Activated CD4-positive, alpha-beta T cell treated with anti-CD3 and anti-CD28 coated beads for 36 hours (primary cell): ENCODE results near the gene SLC25A1. TPM values are rescaled to one million over a fixed set of nuclear protein-coding genes. Genes with fewer than 3 reads are reported as not detected.
"Not testable (repeated sequence)": the region's sequence is repeated elsewhere in the genome, so short reads cannot be mapped to it uniquely, and the experiment has no call there.

ENCODE experiments used
- ATAC-seq: fragments of 200-7000 bp; cut with Tn5 transposase; one replicate; pipeline ENCODE4 v1.10.0; 2021; ENCODE audit warnings: mild to moderate bottlenecking, moderate library complexity
- CTCF ChIA-PET: fragments of 350-600 bp; sonication (Branson Sonifier 250); formaldehyde crosslinking; loops from one replicate; lab custom pipeline; 2021; ENCODE audit warnings: antibody characterized with exemption; lab: Charles Lee
- POLR2A ChIA-PET: fragments of 350-600 bp; sonication (Branson Sonifier 250); formaldehyde crosslinking; loops from one replicate; lab custom pipeline; 2021; ENCODE audit warnings: antibody characterized with exemption, inconsistent platforms; lab: Charles Lee
- DNase-seq: peaks from one replicate; pipeline ENCODE4 v3.0.0-alpha.2; 2020
- H3K27ac Mint-ChIP-seq: one replicate; pipeline ENCODE4 v1.8.0; 2021; ENCODE audit warnings: mixed read lengths
- H3K27me3 Mint-ChIP-seq: one replicate; pipeline ENCODE4 v1.8.0; 2021; ENCODE audit warnings: mixed read lengths
- H3K36me3 Mint-ChIP-seq: one replicate; pipeline ENCODE4 v1.8.0; 2021; ENCODE audit warnings: low read depth, mixed read lengths
- H3K4me1 Mint-ChIP-seq: one replicate; pipeline ENCODE4 v1.8.0; 2021; ENCODE audit warnings: mixed read lengths
- H3K4me3 Mint-ChIP-seq: one replicate; pipeline ENCODE4 v1.8.0; 2021; ENCODE audit warnings: mild to moderate bottlenecking, moderate library complexity, mixed read lengths
- H3K9me3 Mint-ChIP-seq: one replicate; pipeline ENCODE4 v1.8.0; 2021; ENCODE audit warnings: low read depth, mixed read lengths
- intact Hi-C, 2 experiments: fragments of 100-400 bp; cut with DNase I in 1 of 2; cut with micrococcal nuclease in 1 of 2; formaldehyde crosslinking; loops; one replicate each; pipeline versions ENCODE4 v1.14.2 to v1.15.1; 2022 to 2024; cut with DNase I, micrococcal nuclease
- total RNA-seq, 2 experiments: library from RNA; stranded (reverse); gene quantifications; one replicate each; pipeline ENCODE4 v1.2.3, GENCODE V29; 2021

The SLC25A1 gene
- total RNA-seq, 2 experiments from 2014 or later: 48.5 to 52.8 TPM

- ChIA-PET CTCF (no interaction called here), POLR2A (no interaction called here)
- intact Hi-C loops: no loop called here
- no peak for ATAC-seq
- Mint-ChIP-seq H3K36me3 (no peaks in the 10 kb centered on the region), H3K4me3 (no peak overlapping the region), H3K27ac (no peak overlapping the region), H3K4me1 (no peaks in the 10 kb centered on the region), H3K9me3 (no peaks in the 10 kb centered on the region), H3K27me3 (no peaks in the 10 kb centered on the region)
- no peak for DNase-seq
Measured at GRCh38 chr22:19203834-19204233, 25.3 kb upstream of the SLC25A1 start.

GRCh38 chr22:19202799-19203186 is 24.3 kb upstream of the SLC25A1 start:
- H3K36me3 Mint-ChIP-seq, H3K4me3 Mint-ChIP-seq, H3K9me3 Mint-ChIP-seq, H3K4me1 Mint-ChIP-seq, H3K27ac Mint-ChIP-seq, ATAC-seq, intact Hi-C loops, H3K27me3 Mint-ChIP-seq, DNase-seq: not testable (repeated sequence)
- CTCF ChIA-PET: interaction anchor here (0.6 kb wide), 1 partner anchor 24 kb away, joined by 3 read pairs; no protein-coding TSS in a partner anchor
- POLR2A ChIA-PET: interaction anchor here (0.6 kb wide), 1 partner anchor 62 kb away, joined by 18 read pairs; no protein-coding TSS in a partner anchor

- CTCF ChIA-PET: interaction anchor here (0.6 kb wide), 1 partner anchor 419 kb away, joined by 3 read pairs; no protein-coding TSS in a partner anchor
Measured at GRCh38 chr22:19201869-19202798, 23.6 kb upstream of the SLC25A1 start.

GRCh38 chr22:19201130-19201868 is 22.8 kb upstream of the SLC25A1 start:
- no peak for DNase-seq
- no peak overlapping the region for H3K27ac Mint-ChIP-seq
- no peaks in the 10 kb centered on the region for H3K36me3 Mint-ChIP-seq
- intact Hi-C loops: no loop called here
- ChIA-PET POLR2A (no interaction called here), CTCF (no interaction called here)
- no peaks in the 10 kb centered on the region for H3K4me1 Mint-ChIP-seq
- H3K9me3 Mint-ChIP-seq: no peaks in the 10 kb centered on the region
- H3K27me3 Mint-ChIP-seq: no peaks in the 10 kb centered on the region
- ATAC-seq: no peak
- H3K4me3 Mint-ChIP-seq: no peak overlapping the region

More at GRCh38 chr22:19201869-19202798, 23.6 kb upstream of the SLC25A1 start:
- H3K4me3 Mint-ChIP-seq: no peak overlapping the region
- DNase-seq: no peak
- H3K36me3 Mint-ChIP-seq: no peaks in the 10 kb centered on the region
- intact Hi-C loops: no loop called here
- no peaks in the 10 kb centered on the region for H3K9me3 Mint-ChIP-seq
- POLR2A ChIA-PET: interaction anchor here (0.6 kb wide), 1 partner anchor 62 kb away, joined by 18 read pairs; no protein-coding TSS in a partner anchor
- no peaks in the 10 kb centered on the region for H3K4me1 Mint-ChIP-seq
- no peak for ATAC-seq
- no peak overlapping the region for H3K27ac Mint-ChIP-seq
- no peaks in the 10 kb centered on the region for H3K27me3 Mint-ChIP-seq

GRCh38 chr22:19199479-19199878 is 20.9 kb upstream of the SLC25A1 start:
- no peaks in the 10 kb centered on the region for H3K27me3 Mint-ChIP-seq
- peaks cover 5% of the 10 kb centered on the region for H3K4me1 Mint-ChIP-seq
- ATAC-seq (no peak), DNase-seq (no peak)
- CTCF ChIA-PET: no interaction called here
- intact Hi-C loops: no loop called here
- POLR2A ChIA-PET: no interaction called here
- no peaks in the 10 kb centered on the region for H3K36me3 Mint-ChIP-seq
- no peaks in the 10 kb centered on the region for H3K9me3 Mint-ChIP-seq
- no peak overlapping the region for H3K4me3 Mint-ChIP-seq
- no peak overlapping the region for H3K27ac Mint-ChIP-seq

- POLR2A ChIA-PET: no interaction called here
- DNase-seq (no peak), ATAC-seq (no peak)
- Mint-ChIP-seq H3K9me3 (peaks cover 2% of the 10 kb centered on the region), H3K4me1 (peaks cover 5% of the 10 kb centered on the region), H3K4me3 (no peak overlapping the region), H3K27me3 (no peaks in the 10 kb centered on the region), H3K36me3 (no peaks in the 10 kb centered on the region), H3K27ac (no peak overlapping the region)
- intact Hi-C loops: no loop called here
- CTCF ChIA-PET: interaction anchor here (1.0 kb wide), 1 partner anchor 8 kb away, joined by 3 read pairs; no protein-coding TSS in a partner anchor
Measured at GRCh38 chr22:19197997-19198865, 19.7 kb upstream of the SLC25A1 start.

- ChIA-PET POLR2A (no interaction called here), CTCF (interaction anchor here (0.5 to 1.0 kb wide), 2 partner anchors 9 to 12 kb away, joined by 3 read pairs; no protein-coding TSS in a partner anchor)
- Mint-ChIP-seq H3K4me1 (peaks cover 5% of the 10 kb centered on the region), H3K36me3 (no peaks in the 10 kb centered on the region), H3K27me3 (no peaks in the 10 kb centered on the region), H3K27ac (no peak overlapping the region), H3K4me3 (no peak overlapping the region), H3K9me3 (peaks cover 2% of the 10 kb centered on the region)
- ATAC-seq (no peak), DNase-seq (no peak)
- intact Hi-C loops: no loop called here
Measured at GRCh38 chr22:19196841-19197612, 18.5 kb upstream of the SLC25A1 start.

- intact Hi-C loops: no loop called here
- POLR2A ChIA-PET: no interaction called here
- H3K36me3 Mint-ChIP-seq: no peaks in the 10 kb centered on the region
- CTCF ChIA-PET: no interaction called here
- H3K27me3 Mint-ChIP-seq: no peaks in the 10 kb centered on the region
- no peak for ATAC-seq
- H3K4me3 Mint-ChIP-seq: no peak overlapping the region
- peaks cover 2% of the 10 kb centered on the region for H3K9me3 Mint-ChIP-seq
- no peak for DNase-seq
- H3K27ac Mint-ChIP-seq: no peak overlapping the region
- H3K4me1 Mint-ChIP-seq: peaks cover 5% of the 10 kb centered on the region
Measured at GRCh38 chr22:19195796-19196731, 17.5 kb upstream of the SLC25A1 start.

GRCh38 chr22:19194766-19195536 is 16.4 kb upstream of the SLC25A1 start:
- Mint-ChIP-seq H3K27me3 (no peaks in the 10 kb centered on the region), H3K4me3 (no peak overlapping the region), H3K9me3 (peaks cover 2% of the 10 kb centered on the region), H3K36me3 (no peaks in the 10 kb centered on the region), H3K4me1 (peaks cover 5% of the 10 kb centered on the region), H3K27ac (no peak overlapping the region)
- intact Hi-C loops: no loop called here
- POLR2A ChIA-PET: no interaction called here
- DNase-seq (no peak), ATAC-seq (no peak)
- CTCF ChIA-PET: interaction anchor here (0.8 to 1.3 kb wide), 2 partner anchors 11 to 18 kb away, joined by 3 to 6 read pairs; no protein-coding TSS in a partner anchor
